Keratinocyte (primary cell): ENCODE results near the gene CTNND2. TPM values are rescaled to one million over a fixed set of nuclear protein-coding genes. Genes with fewer than 3 reads are reported as not detected.

Experiments used
- DNase-seq: peaks from one replicate; pipeline ENCODE4 v3.0.0-alpha.2; 2011; ENCODE audit warnings: low read depth, missing footprints, low spot score
- FAIRE-seq: peaks from 2 replicates; lab custom pipeline; 2011; peaks lifted over from hg19 to GRCh38; lab: Jason Lieb, UNC
- H2AFZ ChIP-seq: 2 replicates; pipeline ENCODE4 v1.6.0; 2012; ENCODE audit warnings: low read length, control low read depth, inconsistent platforms; ENCODE audit not compliant: control insufficient read depth
- H3K27ac ChIP-seq: 2 replicates; pipeline ENCODE4 v1.5.1; 2011; ENCODE audit warnings: low read length; ENCODE audit not compliant: control insufficient read depth, insufficient read depth
- H3K27me3 ChIP-seq: 3 replicates; pipeline ENCODE4 v1.6.0; 2011; ENCODE audit warnings: low read length; ENCODE audit not compliant: control insufficient read depth, insufficient read depth; ENCODE audit errors: extremely low read depth
- H3K36me3 ChIP-seq, 2 experiments: 2 replicates in 1 of 2; 3 replicates in 1 of 2; pipeline ENCODE4 v1.5.1; 2011; ENCODE audit warnings: low read length in 2 of 2, mild to moderate bottlenecking in 1 of 2; ENCODE audit not compliant: control insufficient read depth in 2 of 2, insufficient read depth in 2 of 2; ENCODE audit errors: extremely low read depth in 1 of 2
- H3K4me1 ChIP-seq: 3 replicates; pipeline ENCODE4 v1.5.1; 2011; ENCODE audit warnings: low read length; ENCODE audit not compliant: control insufficient read depth, insufficient read depth; ENCODE audit errors: extremely low read depth
- H3K4me2 ChIP-seq: 3 replicates; pipeline ENCODE4 v1.6.0; 2011; ENCODE audit warnings: low read depth, low read length; ENCODE audit not compliant: control insufficient read depth, insufficient read depth; ENCODE audit errors: extremely low read depth
- H3K4me3 ChIP-seq, 3 experiments: fragments of 200-600 bp in 1 of 3; sonication (generic) in 1 of 3; 2 replicates in 2 of 3; 3 replicates in 1 of 3; pipeline ENCODE4 v1.5.1; 2011 to 2016; ENCODE audit warnings: low read length in 3 of 3, mild to moderate bottlenecking in 3 of 3, control low read depth in 2 of 3, inconsistent platforms in 1 of 3, low read depth in 1 of 3, mixed read lengths in 1 of 3, mixed run types in 1 of 3, moderate library complexity in 1 of 3; ENCODE audit not compliant: control insufficient read depth in 2 of 3, insufficient read depth in 2 of 3; ENCODE audit errors: extremely low read depth in 1 of 3
- H3K79me2 ChIP-seq: 2 replicates; pipeline ENCODE4 v1.6.0; 2012; ENCODE audit warnings: low read length; ENCODE audit not compliant: control insufficient read depth, insufficient read depth
- H3K9ac ChIP-seq: 3 replicates; pipeline ENCODE4 v1.6.0; 2011; ENCODE audit warnings: low read length; ENCODE audit not compliant: control insufficient read depth, insufficient read depth; ENCODE audit errors: extremely low read depth
- H3K9me1 ChIP-seq: 3 replicates; pipeline ENCODE4 v1.6.0; 2011; ENCODE audit warnings: low read length; ENCODE audit not compliant: control insufficient read depth, insufficient read depth; ENCODE audit errors: extremely low read depth
- H3K9me3 ChIP-seq: 2 replicates; pipeline ENCODE4 v1.5.1; 2012; ENCODE audit warnings: low read depth, low read length; ENCODE audit not compliant: control insufficient read depth
- H4K20me1 ChIP-seq: 3 replicates; pipeline ENCODE4 v1.6.0; 2011; ENCODE audit warnings: low read length; ENCODE audit not compliant: control insufficient read depth, insufficient read depth; ENCODE audit errors: extremely low read depth
- CTCF ChIP-seq, 3 experiments: IDR thresholded peaks in 1 of 3; conservative IDR thresholded peaks in 1 of 3; optimal IDR thresholded peaks in 1 of 3; 2 replicates in 2 of 3; 3 replicates in 1 of 3; pipeline versions ENCODE3 to v1.5.1; 2011; ENCODE audit warnings: low read length in 3 of 3, mild to moderate bottlenecking in 3 of 3, moderate library complexity in 2 of 3, control low read depth in 1 of 3, inconsistent platforms in 1 of 3; ENCODE audit not compliant: insufficient read depth in 2 of 3; ENCODE audit errors: extremely low read depth in 1 of 3
- EZH2 ChIP-seq: IDR thresholded peaks from one replicate; pipeline ENCODE4 v1.6.1; 2012; ENCODE audit warnings: inconsistent platforms, mild to moderate bottlenecking, low read length, moderate library complexity
- dilution Hi-C: fragments of 300-500 bp; cut with MboI; formaldehyde crosslinking; loops from one replicate; pipeline ENCODE4 v1.7.0; 2020; ENCODE audit warnings: low sequenced_read_pairs; ENCODE audit not compliant: extremely low pct_ligation_motif_present
- polyA plus RNA-seq, 5 experiments: library from polyadenylated mRNA; depleted of rRNA in 3 of 5; stranded (reverse) in 3 of 5; stranded (forward) in 1 of 5; unstranded in 1 of 5; fragments of >200 nt; gene quantifications; 1 replicate in 1 of 5; 2 replicates in 3 of 5; 3 replicates in 1 of 5; pipeline versions ENCODE4 v1.2.1 to v1.2.3, GENCODE V29; 2011 to 2012; ENCODE audit warnings: missing spikeins in 2 of 5, low read depth in 1 of 5, low replicate concordance in 1 of 5

CTNND2 gene
- polyA plus RNA-seq, 1 donor (not counting 4 experiments of a cell fraction or from before 2014, with no cell fraction given), result not detected

DNA sequence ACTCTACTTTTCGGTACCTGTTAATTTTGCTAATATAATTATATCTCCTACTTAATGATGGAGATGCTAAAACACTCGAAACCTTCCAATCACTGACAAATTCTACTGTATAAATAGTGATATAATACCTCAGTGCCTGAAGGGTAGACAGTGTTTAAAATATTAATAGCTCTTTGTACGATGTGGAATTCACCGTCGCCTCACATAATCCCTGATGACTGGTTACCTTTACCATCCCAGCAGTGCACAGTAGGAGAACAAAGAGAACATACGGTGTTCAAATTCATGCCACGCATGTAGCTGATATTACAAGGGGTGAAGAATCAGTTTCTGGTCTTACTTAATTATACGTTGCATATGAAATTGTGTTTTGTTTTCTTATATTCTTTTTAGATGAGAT, 506.7 kb downstream of the CTNND2 start:
- FAIRE-seq, result no peak

GRCh38 chr5:11396917-11397316, 507.3 kb downstream of the CTNND2 start:
- no peaks in the 10 kb centered on the region for H3K27me3 ChIP-seq
- H3K4me2 ChIP-seq, result no peak overlapping the region
- DNase-seq, result no peak
- no peak for FAIRE-seq
- no peaks in the 10 kb centered on the region for H3K79me2 ChIP-seq
- no peaks in the 10 kb centered on the region for H3K9me1 ChIP-seq
- no peak overlapping the region for H2AFZ ChIP-seq
- no peak overlapping the region for H3K4me3 ChIP-seq
- H3K9ac ChIP-seq, result no peak overlapping the region
- dilution Hi-C loops, result no loop called here
- TF ChIP-seq EZH2 (no peak), CTCF (optimal IDR thresholded peaks at IDR 0.05 in 1 of 3, IDR thresholded peaks at IDR 0.05 in 1 of 3, conservative IDR thresholded peaks at IDR 0.05 in 1 of 3; ENCODE audit: extremely low read depth in 1 of 3, insufficient read depth in 2 of 3, low read length in 3 of 3) (no peak)
- no peak overlapping the region for H3K27ac ChIP-seq
- H4K20me1 ChIP-seq, result no peaks in the 10 kb centered on the region
- H3K36me3 ChIP-seq, result no peaks in the 10 kb centered on the region
- H3K9me3 ChIP-seq, result no peaks in the 10 kb centered on the region
- H3K4me1 ChIP-seq, result no peaks in the 10 kb centered on the region

More for the DNA sequence above, 506.7 kb downstream of the CTNND2 start:
- no peaks in the 10 kb centered on the region for H4K20me1 ChIP-seq
- H3K4me2 ChIP-seq, result no peak overlapping the region
- no peak overlapping the region for H2AFZ ChIP-seq
- H3K9ac ChIP-seq, result no peak overlapping the region
- H3K79me2 ChIP-seq, result no peaks in the 10 kb centered on the region
- DNase-seq, result no peak
- TF ChIP-seq EZH2 (no peak), CTCF (optimal IDR thresholded peaks at IDR 0.05 in 1 of 3, IDR thresholded peaks at IDR 0.05 in 1 of 3, conservative IDR thresholded peaks at IDR 0.05 in 1 of 3; ENCODE audit: extremely low read depth in 1 of 3, insufficient read depth in 2 of 3, low read length in 3 of 3) (no peak)
- no peaks in the 10 kb centered on the region for H3K36me3 ChIP-seq
- H3K9me3 ChIP-seq, result no peaks in the 10 kb centered on the region
- no peak overlapping the region for H3K27ac ChIP-seq
- no peaks in the 10 kb centered on the region for H3K27me3 ChIP-seq
- H3K4me1 ChIP-seq, result no peaks in the 10 kb centered on the region
- no peak overlapping the region for H3K4me3 ChIP-seq
- dilution Hi-C loops, result no loop called here
- H3K9me1 ChIP-seq, result no peaks in the 10 kb centered on the region
